Measurements from ENCODE around the gene CORO2A.

DNA sequence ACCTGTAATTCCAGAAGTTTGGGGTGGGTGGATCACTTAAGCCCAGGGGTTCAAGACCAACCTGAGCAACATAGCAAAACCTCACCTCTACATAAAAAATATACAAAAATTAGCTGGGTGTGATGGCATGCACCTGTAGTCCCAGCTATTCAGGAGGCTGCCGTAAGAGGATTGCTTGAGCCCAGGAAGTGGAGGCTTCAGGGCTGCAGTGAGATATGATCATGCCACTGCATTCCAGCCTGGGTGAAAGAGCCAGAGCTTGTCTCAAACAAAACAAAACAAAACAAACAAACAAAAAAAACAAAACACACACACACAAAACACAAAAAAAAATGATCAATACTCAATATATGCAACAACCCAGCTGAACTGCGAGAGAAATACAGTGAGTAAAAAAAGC lies 44.0 kb downstream of the CORO2A start:
- TF ChIP-seq, protein P1, sequence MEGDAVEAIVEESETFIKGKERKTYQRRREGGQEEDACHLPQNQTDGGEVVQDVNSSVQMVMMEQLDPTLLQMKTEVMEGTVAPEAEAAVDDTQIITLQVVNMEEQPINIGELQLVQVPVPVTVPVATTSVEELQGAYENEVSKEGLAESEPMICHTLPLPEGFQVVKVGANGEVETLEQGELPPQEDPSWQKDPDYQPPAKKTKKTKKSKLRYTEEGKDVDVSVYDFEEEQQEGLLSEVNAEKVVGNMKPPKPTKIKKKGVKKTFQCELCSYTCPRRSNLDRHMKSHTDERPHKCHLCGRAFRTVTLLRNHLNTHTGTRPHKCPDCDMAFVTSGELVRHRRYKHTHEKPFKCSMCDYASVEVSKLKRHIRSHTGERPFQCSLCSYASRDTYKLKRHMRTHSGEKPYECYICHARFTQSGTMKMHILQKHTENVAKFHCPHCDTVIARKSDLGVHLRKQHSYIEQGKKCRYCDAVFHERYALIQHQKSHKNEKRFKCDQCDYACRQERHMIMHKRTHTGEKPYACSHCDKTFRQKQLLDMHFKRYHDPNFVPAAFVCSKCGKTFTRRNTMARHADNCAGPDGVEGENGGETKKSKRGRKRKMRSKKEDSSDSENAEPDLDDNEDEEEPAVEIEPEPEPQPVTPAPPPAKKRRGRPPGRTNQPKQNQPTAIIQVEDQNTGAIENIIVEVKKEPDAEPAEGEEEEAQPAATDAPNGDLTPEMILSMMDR (IDR thresholded peaks at IDR 0.05), result no peak
- TF ChIP-seq POLR2A (IDR thresholded peaks at IDR 0.05), result no peak
- no peak for TF ChIP-seq POLR2AphosphoS5 (IDR thresholded peaks at IDR 0.05)
